ENCODE results near the gene ZFP90.

DNA sequence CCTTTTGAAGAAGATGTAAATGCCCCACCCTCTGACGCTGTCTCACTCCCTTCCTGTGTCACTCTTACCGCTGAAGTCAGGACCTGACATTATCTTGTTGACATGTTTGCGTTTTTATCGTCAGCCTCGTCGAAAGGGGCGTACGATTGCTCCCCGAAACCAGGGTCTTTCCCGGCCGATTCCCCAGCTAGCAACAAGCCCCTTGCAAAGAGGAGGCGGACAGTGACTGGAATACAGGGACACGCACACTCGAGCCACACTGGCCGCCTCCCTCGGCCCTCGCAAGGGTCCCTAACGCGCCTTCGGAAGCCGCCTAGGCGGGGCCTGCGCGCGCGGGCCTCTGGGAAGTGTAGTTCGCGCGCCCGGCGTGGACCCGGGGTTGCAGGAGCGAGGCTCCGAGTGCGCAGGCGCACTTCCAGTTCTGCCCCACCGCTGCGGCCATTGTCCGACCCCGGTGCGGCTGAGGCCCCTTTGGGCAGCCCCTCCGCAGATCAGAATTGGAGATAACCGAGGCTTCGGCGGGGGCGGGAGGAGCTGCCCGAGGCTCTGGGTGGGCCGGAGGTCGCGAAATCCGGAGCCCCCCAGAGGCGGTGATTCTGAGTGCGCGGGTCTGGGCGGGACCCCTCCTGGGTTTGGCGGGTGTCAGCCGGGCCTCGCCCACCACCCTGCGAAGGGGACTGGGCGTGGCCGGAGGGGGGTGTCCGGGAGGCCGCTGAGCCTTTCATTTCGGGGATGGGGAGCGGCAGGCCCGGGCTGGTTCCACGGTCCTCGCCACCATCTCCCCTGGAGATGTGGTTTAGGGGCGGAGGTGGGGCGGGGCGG lies at the start of gene ZFP90:
- TF ChIP-seq, protein P1, sequence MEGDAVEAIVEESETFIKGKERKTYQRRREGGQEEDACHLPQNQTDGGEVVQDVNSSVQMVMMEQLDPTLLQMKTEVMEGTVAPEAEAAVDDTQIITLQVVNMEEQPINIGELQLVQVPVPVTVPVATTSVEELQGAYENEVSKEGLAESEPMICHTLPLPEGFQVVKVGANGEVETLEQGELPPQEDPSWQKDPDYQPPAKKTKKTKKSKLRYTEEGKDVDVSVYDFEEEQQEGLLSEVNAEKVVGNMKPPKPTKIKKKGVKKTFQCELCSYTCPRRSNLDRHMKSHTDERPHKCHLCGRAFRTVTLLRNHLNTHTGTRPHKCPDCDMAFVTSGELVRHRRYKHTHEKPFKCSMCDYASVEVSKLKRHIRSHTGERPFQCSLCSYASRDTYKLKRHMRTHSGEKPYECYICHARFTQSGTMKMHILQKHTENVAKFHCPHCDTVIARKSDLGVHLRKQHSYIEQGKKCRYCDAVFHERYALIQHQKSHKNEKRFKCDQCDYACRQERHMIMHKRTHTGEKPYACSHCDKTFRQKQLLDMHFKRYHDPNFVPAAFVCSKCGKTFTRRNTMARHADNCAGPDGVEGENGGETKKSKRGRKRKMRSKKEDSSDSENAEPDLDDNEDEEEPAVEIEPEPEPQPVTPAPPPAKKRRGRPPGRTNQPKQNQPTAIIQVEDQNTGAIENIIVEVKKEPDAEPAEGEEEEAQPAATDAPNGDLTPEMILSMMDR (IDR thresholded peaks at IDR 0.05; ENCODE audit: insufficient read depth, low read depth, low read length) = no peak
- TF ChIP-seq EZH2 (IDR thresholded peaks at IDR 0.05; ENCODE audit: insufficient read depth, low read length) = no peak
